ENCODE measurements around the gene ZNF836. TPM values are rescaled to one million over a fixed set of nuclear protein-coding genes. Genes with fewer than 3 reads are reported as not detected.

ZNF836 gene
- total and polyA plus RNA-seq, 9 of the 15 experiments (the other 6 are each of a cell fraction or from before 2014, with no cell fraction given), result 0.24 to 0.69 (median 0.64) TPM; not detected in 2

GRCh38 chr19:52200044-52200443, 28.6 kb upstream of the ZNF836 start (continued):
- TF ChIP-seq, protein P1, sequence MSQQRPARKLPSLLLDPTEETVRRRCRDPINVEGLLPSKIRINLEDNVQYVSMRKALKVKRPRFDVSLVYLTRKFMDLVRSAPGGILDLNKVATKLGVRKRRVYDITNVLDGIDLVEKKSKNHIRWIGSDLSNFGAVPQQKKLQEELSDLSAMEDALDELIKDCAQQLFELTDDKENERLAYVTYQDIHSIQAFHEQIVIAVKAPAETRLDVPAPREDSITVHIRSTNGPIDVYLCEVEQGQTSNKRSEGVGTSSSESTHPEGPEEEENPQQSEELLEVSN (IDR thresholded peaks at IDR 0.05; ENCODE audit: borderline replicate concordance in 1 of 2, extremely low read depth in 1 of 2, insufficient read depth in 1 of 2, insufficient read length in 1 of 2, low read depth in 1 of 2, low read length in 1 of 2, poor library complexity in 1 of 2, severe bottlenecking in 1 of 2), result no peak
- TF ChIP-seq, protein P2, sequence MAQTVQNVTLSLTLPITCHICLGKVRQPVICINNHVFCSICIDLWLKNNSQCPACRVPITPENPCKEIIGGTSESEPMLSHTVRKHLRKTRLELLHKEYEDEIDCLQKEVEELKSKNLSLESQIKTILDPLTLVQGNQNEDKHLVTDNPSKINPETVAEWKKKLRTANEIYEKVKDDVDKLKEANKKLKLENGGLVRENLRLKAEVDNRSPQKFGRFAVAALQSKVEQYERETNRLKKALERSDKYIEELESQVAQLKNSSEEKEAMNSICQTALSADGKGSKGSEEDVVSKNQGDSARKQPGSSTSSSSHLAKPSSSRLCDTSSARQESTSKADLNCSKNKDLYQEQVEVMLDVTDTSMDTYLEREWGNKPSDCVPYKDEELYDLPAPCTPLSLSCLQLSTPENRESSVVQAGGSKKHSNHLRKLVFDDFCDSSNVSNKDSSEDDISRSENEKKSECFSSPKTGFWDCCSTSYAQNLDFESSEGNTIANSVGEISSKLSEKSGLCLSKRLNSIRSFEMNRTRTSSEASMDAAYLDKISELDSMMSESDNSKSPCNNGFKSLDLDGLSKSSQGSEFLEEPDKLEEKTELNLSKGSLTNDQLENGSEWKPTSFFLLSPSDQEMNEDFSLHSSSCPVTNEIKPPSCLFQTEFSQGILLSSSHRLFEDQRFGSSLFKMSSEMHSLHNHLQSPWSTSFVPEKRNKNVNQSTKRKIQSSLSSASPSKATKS (CRISPR knock-in tag; IDR thresholded peaks at IDR 0.05), result no peak
- TF ChIP-seq ZNF764 (CRISPR knock-in tag; IDR thresholded peaks at IDR 0.05; ENCODE audit: low read depth) (no peak), SMC3 (conservative IDR thresholded peaks at IDR 0.05; ENCODE audit: insufficient read depth, low read depth, low read length) (no peak), CBFB (CRISPR knock-in tag; IDR thresholded peaks at IDR 0.05) (no peak)
- TF ChIP-seq, protein P3, sequence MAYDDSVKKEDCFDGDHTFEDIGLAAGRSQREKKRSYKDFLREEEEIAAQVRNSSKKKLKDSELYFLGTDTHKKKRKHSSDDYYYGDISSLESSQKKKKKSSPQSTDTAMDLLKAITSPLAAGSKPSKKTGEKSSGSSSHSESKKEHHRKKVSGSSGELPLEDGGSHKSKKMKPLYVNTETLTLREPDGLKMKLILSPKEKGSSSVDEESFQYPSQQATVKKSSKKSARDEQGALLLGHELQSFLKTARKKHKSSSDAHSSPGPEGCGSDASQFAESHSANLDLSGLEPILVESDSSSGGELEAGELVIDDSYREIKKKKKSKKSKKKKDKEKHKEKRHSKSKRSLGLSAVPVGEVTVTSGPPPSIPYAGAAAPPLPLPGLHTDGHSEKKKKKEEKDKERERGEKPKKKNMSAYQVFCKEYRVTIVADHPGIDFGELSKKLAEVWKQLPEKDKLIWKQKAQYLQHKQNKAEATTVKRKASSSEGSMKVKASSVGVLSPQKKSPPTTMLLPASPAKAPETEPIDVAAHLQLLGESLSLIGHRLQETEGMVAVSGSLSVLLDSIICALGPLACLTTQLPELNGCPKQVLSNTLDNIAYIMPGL (CRISPR knock-in tag; IDR thresholded peaks at IDR 0.05), result no peak

All from K562 (cell line).